ENCODE data around the gene EMILIN2. TPM values are rescaled to one million over a fixed set of nuclear protein-coding genes. Genes with fewer than 3 reads are reported as not detected.
A peak's percentile ranks its signal among the peaks of the same experiment; 100 is the strongest.

Gene EMILIN2
- total RNA-seq, 6 donors from 2014 or later = 31.9 to 59.2 (median 43.6) TPM

- Histone ChIP-seq H3K4me3 (no peak overlapping the region), H3K9me3 (no peaks in the 10 kb centered on the region), H3K4me1 (no peaks in the 10 kb centered on the region), H3K27me3 (no peaks in the 10 kb centered on the region), H3K27ac (no peak overlapping the region), H3K36me3 (peaks cover 42 to 95% (median 83%) of the 10 kb centered on the region in 4 donors)
- 81 to 92% methylated on average over 4 of the region's 4 CpGs for WGBS, 2 donors
- ATAC-seq (ENCODE audit: low FRiP score in 2 of 2) = no peak
- TF ChIP-seq POLR2AphosphoS5 (IDR thresholded peaks at IDR 0.05) (no peak), EP300 (IDR thresholded peaks at IDR 0.05) (no peak), POLR2A (IDR thresholded peaks at IDR 0.05) (no peak), CTCF (IDR thresholded peaks at IDR 0.05) (no peak)
- peak in 1 of 2 donors; percentile 37 for DNase-seq
Observed at GRCh38 chr18:2926528-2926927, 79.7 kb downstream of the EMILIN2 start.

GRCh38 chr18:2927745-2928144 is 80.9 kb downstream of the EMILIN2 start:
- DNase-seq (no peak), ATAC-seq (ENCODE audit: low FRiP score in 2 of 2) (no peak)
- TF ChIP-seq POLR2A (IDR thresholded peaks at IDR 0.05) = no peak
- TF ChIP-seq POLR2AphosphoS5 (IDR thresholded peaks at IDR 0.05) = no peak
- TF ChIP-seq EP300 (IDR thresholded peaks at IDR 0.05) = no peak
- TF ChIP-seq CTCF (IDR thresholded peaks at IDR 0.05) = no peak
- Histone ChIP-seq H3K9me3 (no peaks in the 10 kb centered on the region), H3K27ac (no peak overlapping the region), H3K4me1 (no peaks in the 10 kb centered on the region), H3K4me3 (no peak overlapping the region), H3K36me3 (peaks cover 37 to 89% (median 75%) of the 10 kb centered on the region in 4 donors), H3K27me3 (no peaks in the 10 kb centered on the region)
- WGBS, 2 donors = 91 to 96% methylated on average over 8 of the region's 8 CpGs

- Histone ChIP-seq H3K27ac (peak overlapping the region in 1 of 4 donors; percentile 12), H3K4me3 (no peak overlapping the region), H3K36me3 (peaks cover 26 to 77% (median 44%) of the 10 kb centered on the region in 4 donors), H3K9me3 (no peaks in the 10 kb centered on the region), H3K4me1 (peaks cover 0 to 7% (median 0%) of the 10 kb centered on the region in 4 donors), H3K27me3 (no peaks in the 10 kb centered on the region)
- TF ChIP-seq POLR2A (IDR thresholded peaks at IDR 0.05) (no peak), CTCF (IDR thresholded peaks at IDR 0.05) (peak; percentile 52 to 82 (median 66))
- ATAC-seq (ENCODE audit: low FRiP score in 2 of 2) = peak; percentile 69 to 79
- DNase-seq = no peak
- WGBS, 2 donors = 57 to 58% methylated on average over 10 of the region's 10 CpGs
Observed at GRCh38 chr18:2932247-2933181, 85.7 kb downstream of the EMILIN2 start.

- H3K4me1 ChIP-seq = peaks cover 0 to 7% (median 2%) of the 10 kb centered on the region in 4 donors
- DNase-seq (no peak), ATAC-seq (ENCODE audit: low FRiP score in 2 of 2) (no peak)
- no peak overlapping the region for H3K27ac ChIP-seq
- TF ChIP-seq EP300 (IDR thresholded peaks at IDR 0.05) (no peak), POLR2AphosphoS5 (IDR thresholded peaks at IDR 0.05) (no peak), POLR2A (IDR thresholded peaks at IDR 0.05) (no peak), CTCF (IDR thresholded peaks at IDR 0.05) (no peak)
- H3K4me3 ChIP-seq = no peak overlapping the region
- 75 to 92% methylated on average over 3 of the region's 3 CpGs for WGBS, 2 donors
- H3K36me3 ChIP-seq = peaks cover 20 to 77% (median 38%) of the 10 kb centered on the region in 4 donors
- no peaks in the 10 kb centered on the region for H3K9me3 ChIP-seq
- no peaks in the 10 kb centered on the region for H3K27me3 ChIP-seq
Observed at GRCh38 chr18:2933995-2934394, 87.2 kb downstream of the EMILIN2 start.
